Measurements from ENCODE around the gene POMT1. TPM values are rescaled to one million over a fixed set of nuclear protein-coding genes. Genes with fewer than 3 reads are reported as not detected.
A peak's percentile ranks its signal among the peaks of the same experiment; 100 is the strongest.

Gene POMT1
- total RNA-seq, 1 experiment from 2014 or later, result 29.0 TPM

- H4K20me1 ChIP-seq (ENCODE audit: insufficient read depth, low read depth, low read length), result peaks cover 15% of the 10 kb centered on the region; the same call in 1 of the 2 replicates
These were observed 6.9 kb upstream of the POMT1 start for GRCh38 chr9:131495785-131496184.

GRCh38 chr9:131496844-131497405 lies 5.8 kb upstream of the POMT1 start:
- H3K27ac ChIP-seq (ENCODE audit: low read length), result no peak overlapping the region
- H3K36me3 ChIP-seq (ENCODE audit: insufficient read depth, low read length), result peaks cover 16% of the 10 kb centered on the region; the same call in 1 of the 2 replicates
- H4K20me1 ChIP-seq (ENCODE audit: insufficient read depth, low read depth, low read length), result peaks cover 16% of the 10 kb centered on the region; the same call in 1 of the 2 replicates
- H3K79me2 ChIP-seq (ENCODE audit: low read length), result no peaks in the 10 kb centered on the region
- H3K4me2 ChIP-seq (ENCODE audit: low read depth, low read length, poor library complexity, severe bottlenecking), result no peak overlapping the region
- no peak overlapping the region for H3K9ac ChIP-seq (ENCODE audit: low read length)
- H3K9me3 ChIP-seq (ENCODE audit: low read length), result no peaks in the 10 kb centered on the region
- H3K4me1 ChIP-seq (ENCODE audit: low read length), result no peaks in the 10 kb centered on the region
- H3K4me3 ChIP-seq (ENCODE audit: low read length), result no peak overlapping the region
- H3K9me2 ChIP-seq (replicated peaks; ENCODE audit: insufficient read depth, low read length), result no peaks in the 10 kb centered on the region
- no peaks in the 10 kb centered on the region for H3K27me3 ChIP-seq (ENCODE audit: low read length)
- no peak for DNase-seq
- H2AFZ ChIP-seq (ENCODE audit: low read length), result no peak overlapping the region

More at GRCh38 chr9:131495785-131496184, 6.9 kb upstream of the POMT1 start:
- no peak overlapping the region for H3K9ac ChIP-seq (ENCODE audit: low read length)
- H2AFZ ChIP-seq (ENCODE audit: low read length), result no peak overlapping the region
- H3K9me2 ChIP-seq (replicated peaks; ENCODE audit: insufficient read depth, low read length), result no peaks in the 10 kb centered on the region
- no peak for DNase-seq
- no peak overlapping the region for H3K4me3 ChIP-seq (ENCODE audit: low read length)
- no peaks in the 10 kb centered on the region for H3K9me3 ChIP-seq (ENCODE audit: low read length)
- H3K4me1 ChIP-seq (ENCODE audit: low read length), result no peaks in the 10 kb centered on the region
- H3K36me3 ChIP-seq (ENCODE audit: insufficient read depth, low read length), result peaks cover 27% of the 10 kb centered on the region
- no peak overlapping the region for H3K27ac ChIP-seq (ENCODE audit: low read length)
- H3K27me3 ChIP-seq (ENCODE audit: low read length), result no peaks in the 10 kb centered on the region
- H3K4me2 ChIP-seq (ENCODE audit: low read depth, low read length, poor library complexity, severe bottlenecking), result no peak overlapping the region
- no peaks in the 10 kb centered on the region for H3K79me2 ChIP-seq (ENCODE audit: low read length)

DNA sequence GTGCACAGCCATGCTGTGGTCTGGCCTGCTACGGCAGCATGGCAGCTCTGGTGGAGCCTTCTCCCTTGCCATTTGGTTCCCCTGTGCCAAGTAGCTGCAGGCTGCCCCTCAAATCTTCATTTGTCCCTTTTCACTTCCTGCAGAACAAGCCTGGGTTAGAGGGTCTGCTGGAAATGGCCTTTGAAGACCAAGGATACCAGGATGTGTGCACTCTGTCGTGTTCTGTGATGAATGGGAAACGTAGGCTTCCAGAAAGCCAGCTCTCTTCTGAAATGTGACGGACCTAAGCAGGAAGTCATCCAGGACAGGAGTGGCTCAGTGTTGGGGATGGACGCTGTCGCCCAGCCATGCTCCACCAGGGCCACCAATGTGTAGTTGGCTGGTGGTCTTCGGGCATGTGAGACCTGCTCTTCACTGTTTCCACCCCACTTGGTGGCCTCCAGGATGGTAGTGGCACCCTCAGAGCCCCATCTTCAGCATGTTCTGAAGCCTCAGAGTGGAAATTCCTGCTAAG lies 3.4 kb upstream of the POMT1 start:
- Histone ChIP-seq H3K4me3 (ENCODE audit: low read length) (no peak overlapping the region), H3K27ac (ENCODE audit: low read length) (no peak overlapping the region), H3K9ac (ENCODE audit: low read length) (no peak overlapping the region), H3K27me3 (ENCODE audit: low read length) (no peaks in the 10 kb centered on the region), H3K36me3 (ENCODE audit: insufficient read depth, low read length) (peaks cover 7% of the 10 kb centered on the region; the same call in 1 of the 2 replicates), H2AFZ (ENCODE audit: low read length) (no peak overlapping the region), H4K20me1 (ENCODE audit: insufficient read depth, low read depth, low read length) (peaks cover 16% of the 10 kb centered on the region; the same call in 1 of the 2 replicates), H3K4me2 (ENCODE audit: low read depth, low read length, poor library complexity, severe bottlenecking) (no peak overlapping the region), H3K4me1 (ENCODE audit: low read length) (peaks cover 12% of the 10 kb centered on the region), H3K79me2 (ENCODE audit: low read length) (peaks cover 15% of the 10 kb centered on the region), H3K9me2 (replicated peaks; ENCODE audit: insufficient read depth, low read length) (no peaks in the 10 kb centered on the region), H3K9me3 (ENCODE audit: low read length) (no peaks in the 10 kb centered on the region)
- no peak for DNase-seq

DNA sequence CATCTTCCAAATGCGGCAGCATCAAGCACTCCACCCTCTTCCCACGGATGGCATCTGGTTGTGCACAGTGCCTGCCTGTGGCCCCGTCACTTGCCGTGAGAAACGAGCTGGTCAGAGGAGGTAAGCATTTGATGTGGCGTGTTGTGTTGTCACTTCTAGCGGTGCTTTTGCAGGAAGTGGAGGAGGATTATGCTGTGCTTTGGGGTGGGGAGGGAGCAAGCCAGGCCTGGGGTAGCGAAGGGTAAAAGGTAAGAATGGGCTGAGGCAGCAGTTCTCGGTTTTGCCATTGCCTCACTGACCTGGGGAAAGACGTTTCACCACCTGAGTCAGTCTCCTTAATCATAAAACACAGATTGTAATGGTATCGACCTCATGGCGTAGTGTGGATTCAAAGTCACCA lies 2.3 kb upstream of the POMT1 start:
- H3K36me3 ChIP-seq (ENCODE audit: insufficient read depth, low read length), result peaks cover 7% of the 10 kb centered on the region; the same call in 1 of the 2 replicates
- peaks cover 10% of the 10 kb centered on the region; the same call in 1 of the 2 replicates for H4K20me1 ChIP-seq (ENCODE audit: insufficient read depth, low read depth, low read length)
- no peaks in the 10 kb centered on the region for H3K27me3 ChIP-seq (ENCODE audit: low read length)
- H3K9ac ChIP-seq (ENCODE audit: low read length), result no peak overlapping the region
- no peak overlapping the region for H3K4me2 ChIP-seq (ENCODE audit: low read depth, low read length, poor library complexity, severe bottlenecking)
- no peak overlapping the region for H3K27ac ChIP-seq (ENCODE audit: low read length)
- peaks cover 12% of the 10 kb centered on the region for H3K4me1 ChIP-seq (ENCODE audit: low read length)
- H2AFZ ChIP-seq (ENCODE audit: low read length), result no peak overlapping the region
- H3K79me2 ChIP-seq (ENCODE audit: low read length), result peaks cover 17% of the 10 kb centered on the region
- no peaks in the 10 kb centered on the region for H3K9me2 ChIP-seq (replicated peaks; ENCODE audit: insufficient read depth, low read length)
- H3K9me3 ChIP-seq (ENCODE audit: low read length), result no peaks in the 10 kb centered on the region
- no peak overlapping the region for H3K4me3 ChIP-seq (ENCODE audit: low read length)
- no peak for DNase-seq

GRCh38 chr9:131500939-131501541 lies 1.7 kb upstream of the POMT1 start:
- no peaks in the 10 kb centered on the region for H3K27me3 ChIP-seq (ENCODE audit: low read length)
- H3K27ac ChIP-seq (ENCODE audit: low read length), result no peak overlapping the region
- no peaks in the 10 kb centered on the region for H3K9me2 ChIP-seq (replicated peaks; ENCODE audit: insufficient read depth, low read length)
- H3K4me1 ChIP-seq (ENCODE audit: low read length), result peaks cover 12% of the 10 kb centered on the region
- DNase-seq, result no peak
- peaks cover 5% of the 10 kb centered on the region; the same call in 1 of the 2 replicates for H4K20me1 ChIP-seq (ENCODE audit: insufficient read depth, low read depth, low read length)
- H3K36me3 ChIP-seq (ENCODE audit: insufficient read depth, low read length), result peaks cover 8% of the 10 kb centered on the region; the same call in 1 of the 2 replicates
- no peak overlapping the region for H3K4me3 ChIP-seq (ENCODE audit: low read length)
- no peak overlapping the region for H2AFZ ChIP-seq (ENCODE audit: low read length)
- no peak overlapping the region for H3K4me2 ChIP-seq (ENCODE audit: low read depth, low read length, poor library complexity, severe bottlenecking)
- no peaks in the 10 kb centered on the region for H3K9me3 ChIP-seq (ENCODE audit: low read length)
- peaks cover 17% of the 10 kb centered on the region for H3K79me2 ChIP-seq (ENCODE audit: low read length)
- no peak overlapping the region for H3K9ac ChIP-seq (ENCODE audit: low read length)

GRCh38 chr9:131503626-131504465 lies 1.1 kb downstream of the POMT1 start:
- peak overlapping the region; percentile 95 for H3K4me2 ChIP-seq (ENCODE audit: low read depth, low read length, poor library complexity, severe bottlenecking)
- no peak for DNase-seq
- H4K20me1 ChIP-seq (ENCODE audit: insufficient read depth, low read depth, low read length), result 0 out of 2 replicates have a peak, but pooled peaks cover 3% of the 10 kb centered on the region
- H3K79me2 ChIP-seq (ENCODE audit: low read length), result peaks cover 17% of the 10 kb centered on the region
- no peak overlapping the region; the same call in 1 of the 2 replicates for H3K27ac ChIP-seq (ENCODE audit: low read length)
- H3K9me3 ChIP-seq (ENCODE audit: low read length), result no peaks in the 10 kb centered on the region
- H3K4me1 ChIP-seq (ENCODE audit: low read length), result peaks cover 12% of the 10 kb centered on the region
- peak overlapping the region; percentile 91 for H3K9ac ChIP-seq (ENCODE audit: low read length)
- no peaks in the 10 kb centered on the region for H3K27me3 ChIP-seq (ENCODE audit: low read length)
- H2AFZ ChIP-seq (ENCODE audit: low read length), result no peak overlapping the region
- no peaks in the 10 kb centered on the region for H3K9me2 ChIP-seq (replicated peaks; ENCODE audit: insufficient read depth, low read length)
- peaks cover 14% of the 10 kb centered on the region; the same call in 1 of the 2 replicates for H3K36me3 ChIP-seq (ENCODE audit: insufficient read depth, low read length)
- H3K4me3 ChIP-seq (ENCODE audit: low read length), result peak overlapping the region; percentile 93

DNA sequence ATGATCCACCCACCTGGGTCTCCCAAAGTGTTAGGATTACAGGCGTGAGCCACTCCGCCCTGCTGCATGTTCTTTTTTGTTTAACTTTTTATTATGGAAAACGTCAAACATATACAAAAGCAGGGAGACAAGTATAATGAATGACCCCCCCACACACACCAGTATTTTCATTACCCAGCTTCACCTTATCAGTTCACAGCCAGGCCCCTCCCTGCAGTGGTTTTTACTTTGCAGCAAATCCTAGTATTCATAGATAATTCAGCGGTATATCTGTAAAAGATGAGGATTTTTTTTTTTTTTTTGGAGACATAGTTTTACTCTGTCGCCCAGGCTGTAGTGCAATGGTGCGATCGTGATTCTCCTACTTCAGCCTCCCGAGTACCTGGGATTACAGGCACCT lies 2.3 kb downstream of the POMT1 start:
- no peak overlapping the region for H3K4me2 ChIP-seq (ENCODE audit: low read depth, low read length, poor library complexity, severe bottlenecking)
- no peaks in the 10 kb centered on the region for H3K9me3 ChIP-seq (ENCODE audit: low read length)
- H3K27ac ChIP-seq (ENCODE audit: low read length), result no peak overlapping the region
- H2AFZ ChIP-seq (ENCODE audit: low read length), result no peak overlapping the region
- H4K20me1 ChIP-seq (ENCODE audit: insufficient read depth, low read depth, low read length), result 0 out of 2 replicates have a peak, but pooled peaks cover 3% of the 10 kb centered on the region
- no peak overlapping the region for H3K4me3 ChIP-seq (ENCODE audit: low read length)
- no peaks in the 10 kb centered on the region for H3K9me2 ChIP-seq (replicated peaks; ENCODE audit: insufficient read depth, low read length)
- no peaks in the 10 kb centered on the region for H3K27me3 ChIP-seq (ENCODE audit: low read length)
- peaks cover 12% of the 10 kb centered on the region for H3K4me1 ChIP-seq (ENCODE audit: low read length)
- H3K9ac ChIP-seq (ENCODE audit: low read length), result no peak overlapping the region
- peaks cover 17% of the 10 kb centered on the region for H3K79me2 ChIP-seq (ENCODE audit: low read length)
- peaks cover 14% of the 10 kb centered on the region; the same call in 1 of the 2 replicates for H3K36me3 ChIP-seq (ENCODE audit: insufficient read depth, low read length)
- DNase-seq, result no peak

DNA sequence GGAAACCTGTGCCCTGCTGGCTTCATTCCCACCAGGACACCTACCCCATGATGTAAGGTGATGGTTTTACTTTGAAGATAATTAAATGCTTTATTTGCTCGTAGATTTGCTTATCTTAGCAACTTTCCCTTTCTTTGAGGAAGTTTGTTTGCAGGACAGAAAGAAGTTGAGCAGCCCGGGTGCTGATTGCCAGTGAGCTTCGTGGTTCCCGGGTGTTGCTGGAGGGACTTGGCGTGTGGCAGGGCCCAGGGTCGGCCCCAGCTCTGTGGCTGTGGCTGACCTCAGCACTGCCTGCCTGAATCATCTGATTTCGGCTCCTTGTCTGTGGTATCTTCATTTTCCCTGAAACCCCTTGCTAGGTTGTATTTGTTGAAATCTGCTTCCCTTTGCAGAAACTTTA lies 8.7 kb downstream of the POMT1 start:
- no peaks in the 10 kb centered on the region for H3K79me2 ChIP-seq (ENCODE audit: low read length)
- no peaks in the 10 kb centered on the region for H3K27me3 ChIP-seq (ENCODE audit: low read length)
- H3K36me3 ChIP-seq (ENCODE audit: insufficient read depth, low read length), result peaks cover 56% of the 10 kb centered on the region
- 0 out of 2 replicates have a peak, but pooled peaks cover 3% of the 10 kb centered on the region for H4K20me1 ChIP-seq (ENCODE audit: insufficient read depth, low read depth, low read length)
- H3K4me2 ChIP-seq (ENCODE audit: low read depth, low read length, poor library complexity, severe bottlenecking), result no peak overlapping the region
- no peak for DNase-seq
- H3K4me3 ChIP-seq (ENCODE audit: low read length), result no peak overlapping the region
- no peak overlapping the region for H3K9ac ChIP-seq (ENCODE audit: low read length)
- H3K27ac ChIP-seq (ENCODE audit: low read length), result no peak overlapping the region
- H3K9me2 ChIP-seq (replicated peaks; ENCODE audit: insufficient read depth, low read length), result no peaks in the 10 kb centered on the region
- no peak overlapping the region for H2AFZ ChIP-seq (ENCODE audit: low read length)
- H3K9me3 ChIP-seq (ENCODE audit: low read length), result no peaks in the 10 kb centered on the region
- H3K4me1 ChIP-seq (ENCODE audit: low read length), result no peaks in the 10 kb centered on the region
